Erythroblast (primary cell): Measurements from ENCODE around the gene SFN.

Experiments used
- GATA1 ChIP-seq: IDR thresholded peaks from 2 replicates; pipeline ENCODE4 v1.6.1; 2011; ENCODE audit warnings: low read depth, mild to moderate bottlenecking, control low read depth, low read length, moderate library complexity
- POLR2A ChIP-seq: IDR thresholded peaks from 2 replicates; pipeline ENCODE4 v1.6.1; 2011; ENCODE audit warnings: mild to moderate bottlenecking, low read length

- TF ChIP-seq POLR2A: no peak
- no peak for TF ChIP-seq GATA1
Observed at GRCh38 chr1:26861286-26861701, 1.7 kb upstream of the SFN start.
